Measurements from ENCODE around the gene TMEM80. TPM values are rescaled to one million over a fixed set of nuclear protein-coding genes. Genes with fewer than 3 reads are reported as not detected.
"Not testable (repeated sequence)": the region's sequence is repeated elsewhere in the genome, so short reads cannot be mapped to it uniquely, and the experiment has no call there.

TMEM80 gene
- total RNA-seq, 1 donor from 2014 or later: 38.7 TPM

DNA sequence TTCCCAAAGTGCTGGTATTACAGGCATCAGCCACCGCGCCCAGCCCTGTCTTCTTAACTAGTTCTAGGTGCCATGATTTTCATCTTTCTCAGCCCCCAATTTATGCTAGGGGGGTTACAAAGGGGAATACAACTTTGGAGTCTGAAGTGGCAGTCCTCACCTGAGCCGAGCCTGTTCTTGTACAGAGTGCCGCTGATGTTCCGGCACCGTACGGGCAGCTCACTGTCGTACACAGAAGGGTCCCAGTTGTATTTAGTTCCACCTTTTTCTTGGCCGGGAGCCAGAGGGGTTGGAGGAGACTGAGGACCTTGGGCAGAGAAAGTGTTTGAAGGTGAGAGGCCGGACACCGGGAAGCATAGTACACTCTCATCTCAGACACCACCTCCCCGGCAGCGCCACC lies 7.9 kb upstream of the TMEM80 start:
- H3K36me3 ChIP-seq: peaks cover 6% of the 10 kb centered on the region
- H3K27ac Mint-ChIP-seq: no peak overlapping the region
- peaks cover 32% of the 10 kb centered on the region for H3K79me2 ChIP-seq (ENCODE audit: low read depth)
- TF ChIP-seq, protein P1, sequence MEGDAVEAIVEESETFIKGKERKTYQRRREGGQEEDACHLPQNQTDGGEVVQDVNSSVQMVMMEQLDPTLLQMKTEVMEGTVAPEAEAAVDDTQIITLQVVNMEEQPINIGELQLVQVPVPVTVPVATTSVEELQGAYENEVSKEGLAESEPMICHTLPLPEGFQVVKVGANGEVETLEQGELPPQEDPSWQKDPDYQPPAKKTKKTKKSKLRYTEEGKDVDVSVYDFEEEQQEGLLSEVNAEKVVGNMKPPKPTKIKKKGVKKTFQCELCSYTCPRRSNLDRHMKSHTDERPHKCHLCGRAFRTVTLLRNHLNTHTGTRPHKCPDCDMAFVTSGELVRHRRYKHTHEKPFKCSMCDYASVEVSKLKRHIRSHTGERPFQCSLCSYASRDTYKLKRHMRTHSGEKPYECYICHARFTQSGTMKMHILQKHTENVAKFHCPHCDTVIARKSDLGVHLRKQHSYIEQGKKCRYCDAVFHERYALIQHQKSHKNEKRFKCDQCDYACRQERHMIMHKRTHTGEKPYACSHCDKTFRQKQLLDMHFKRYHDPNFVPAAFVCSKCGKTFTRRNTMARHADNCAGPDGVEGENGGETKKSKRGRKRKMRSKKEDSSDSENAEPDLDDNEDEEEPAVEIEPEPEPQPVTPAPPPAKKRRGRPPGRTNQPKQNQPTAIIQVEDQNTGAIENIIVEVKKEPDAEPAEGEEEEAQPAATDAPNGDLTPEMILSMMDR (IDR thresholded peaks at IDR 0.05): no peak
- TF ChIP-seq EZH2 (IDR thresholded peaks at IDR 0.05) (no peak), EZH2phosphoT487 (IDR thresholded peaks at IDR 0.05) (no peak)
- no peaks in the 10 kb centered on the region for H3F3A ChIP-seq (ENCODE audit: low read depth)
- no peak overlapping the region for H3K4me2 ChIP-seq
- peaks cover 11% of the 10 kb centered on the region for H3K4me1 Mint-ChIP-seq
- peaks cover 36% of the 10 kb centered on the region for H3K36me3 Mint-ChIP-seq
- no peak overlapping the region for H3K9ac ChIP-seq
- no peaks in the 10 kb centered on the region for H3K9me3 Mint-ChIP-seq
- H4K20me1 ChIP-seq (ENCODE audit: low read depth): peaks cover 18% of the 10 kb centered on the region
- no peak overlapping the region for H2AFZ ChIP-seq (replicated peaks)
- H3K4me1 ChIP-seq: no peaks in the 10 kb centered on the region
- no peak for DNase-seq (ENCODE audit: low spot score)
- no peak overlapping the region for H3K4me3 Mint-ChIP-seq
- H3K27me3 Mint-ChIP-seq (ENCODE audit: insufficient read depth, low read depth): peaks cover 6% of the 10 kb centered on the region
- H3K27me3 ChIP-seq: no peaks in the 10 kb centered on the region
- H3K4me3 ChIP-seq: no peak overlapping the region
- no peaks in the 10 kb centered on the region for H3K9me3 ChIP-seq (ENCODE audit: low read depth)
- H3K27ac ChIP-seq: no peak overlapping the region

DNA sequence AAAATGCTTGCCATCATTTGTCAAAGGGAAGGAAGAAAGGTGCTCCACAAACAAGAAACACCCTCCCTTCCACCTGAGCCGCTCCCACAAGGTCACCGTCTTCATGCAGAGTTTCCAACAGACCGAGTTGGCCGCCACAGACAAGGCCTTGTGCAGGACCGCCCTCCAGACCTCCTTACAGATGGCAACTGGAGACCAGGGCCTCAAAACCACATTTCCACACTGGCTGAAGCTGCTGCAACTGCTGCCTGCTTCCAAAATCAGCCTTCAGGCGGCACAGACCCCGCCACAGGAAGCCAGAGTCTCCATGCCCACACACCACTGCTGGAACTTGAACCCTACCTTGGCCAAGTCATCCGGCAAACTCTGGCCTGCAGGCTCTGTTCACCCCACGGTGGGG lies 6.9 kb upstream of the TMEM80 start:
- Mint-ChIP-seq H3K27me3 (ENCODE audit: insufficient read depth, low read depth) (peaks cover 6% of the 10 kb centered on the region), H3K9me3 (peaks cover 2% of the 10 kb centered on the region), H3K36me3 (peaks cover 28% of the 10 kb centered on the region), H3K27ac (no peak overlapping the region), H3K4me3 (no peak overlapping the region), H3K4me1 (peaks cover 19% of the 10 kb centered on the region)
- H3K9me3 ChIP-seq (ENCODE audit: low read depth): no peaks in the 10 kb centered on the region
- H3K4me1 ChIP-seq: peaks cover 9% of the 10 kb centered on the region
- peaks cover 41% of the 10 kb centered on the region for H3K79me2 ChIP-seq (ENCODE audit: low read depth)
- H4K20me1 ChIP-seq (ENCODE audit: low read depth): peaks cover 26% of the 10 kb centered on the region
- TF ChIP-seq, protein P1 (IDR thresholded peaks at IDR 0.05): no peak
- no peak for TF ChIP-seq EZH2 (IDR thresholded peaks at IDR 0.05)
- no peak for TF ChIP-seq EZH2phosphoT487 (IDR thresholded peaks at IDR 0.05)
- no peaks in the 10 kb centered on the region for H3K27me3 ChIP-seq
- no peak overlapping the region for H3K9ac ChIP-seq
- H3F3A ChIP-seq (ENCODE audit: low read depth): no peaks in the 10 kb centered on the region
- peaks cover 3% of the 10 kb centered on the region for H3K36me3 ChIP-seq
- no peak overlapping the region for H2AFZ ChIP-seq (replicated peaks)
- DNase-seq (ENCODE audit: low spot score): no peak
- H3K27ac ChIP-seq: no peak overlapping the region
- H3K4me3 ChIP-seq: no peak overlapping the region
- H3K4me2 ChIP-seq: no peak overlapping the region

DNA sequence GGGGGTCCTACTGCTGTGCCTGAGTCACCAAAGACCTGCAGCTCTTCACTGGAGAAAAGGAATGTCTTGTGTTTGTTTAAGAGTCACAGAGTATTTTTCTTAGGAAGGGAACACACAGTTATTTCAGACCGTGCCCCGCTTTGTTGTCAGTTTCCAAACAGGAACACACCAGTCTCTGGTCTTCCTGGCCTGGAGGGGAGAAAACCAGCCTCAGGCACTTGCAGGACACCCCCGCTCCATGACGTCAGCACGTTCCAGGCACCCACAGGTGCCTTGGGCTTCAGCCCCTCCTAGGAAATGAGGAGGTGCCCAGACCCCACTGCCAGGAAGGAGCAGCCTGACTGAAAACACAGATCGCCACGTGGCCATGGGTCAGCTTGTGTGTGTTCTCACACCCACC lies 6.0 kb upstream of the TMEM80 start:
- no peak overlapping the region for H3K4me2 ChIP-seq
- no peak for TF ChIP-seq EZH2phosphoT487 (IDR thresholded peaks at IDR 0.05)
- no peak for TF ChIP-seq EZH2 (IDR thresholded peaks at IDR 0.05)
- TF ChIP-seq, protein P1 (IDR thresholded peaks at IDR 0.05): no peak
- peaks cover 15% of the 10 kb centered on the region for H3K4me1 ChIP-seq
- H3K9me3 Mint-ChIP-seq: peaks cover 2% of the 10 kb centered on the region
- H3K27me3 Mint-ChIP-seq (ENCODE audit: insufficient read depth, low read depth): peaks cover 6% of the 10 kb centered on the region
- H4K20me1 ChIP-seq (ENCODE audit: low read depth): peaks cover 30% of the 10 kb centered on the region
- no peak overlapping the region for H3K4me3 ChIP-seq
- H3K27ac Mint-ChIP-seq: no peak overlapping the region
- H3K9ac ChIP-seq: no peak overlapping the region
- H3K9me3 ChIP-seq (ENCODE audit: low read depth): no peaks in the 10 kb centered on the region
- no peaks in the 10 kb centered on the region for H3F3A ChIP-seq (ENCODE audit: low read depth)
- no peaks in the 10 kb centered on the region for H3K27me3 ChIP-seq
- no peak overlapping the region for H3K4me3 Mint-ChIP-seq
- no peak overlapping the region for H3K27ac ChIP-seq
- DNase-seq (ENCODE audit: low spot score): no peak
- peaks cover 22% of the 10 kb centered on the region for H3K36me3 Mint-ChIP-seq
- H3K36me3 ChIP-seq: no peaks in the 10 kb centered on the region
- no peak overlapping the region for H2AFZ ChIP-seq (replicated peaks)
- peaks cover 19% of the 10 kb centered on the region for H3K4me1 Mint-ChIP-seq
- H3K79me2 ChIP-seq (ENCODE audit: low read depth): peaks cover 50% of the 10 kb centered on the region

DNA sequence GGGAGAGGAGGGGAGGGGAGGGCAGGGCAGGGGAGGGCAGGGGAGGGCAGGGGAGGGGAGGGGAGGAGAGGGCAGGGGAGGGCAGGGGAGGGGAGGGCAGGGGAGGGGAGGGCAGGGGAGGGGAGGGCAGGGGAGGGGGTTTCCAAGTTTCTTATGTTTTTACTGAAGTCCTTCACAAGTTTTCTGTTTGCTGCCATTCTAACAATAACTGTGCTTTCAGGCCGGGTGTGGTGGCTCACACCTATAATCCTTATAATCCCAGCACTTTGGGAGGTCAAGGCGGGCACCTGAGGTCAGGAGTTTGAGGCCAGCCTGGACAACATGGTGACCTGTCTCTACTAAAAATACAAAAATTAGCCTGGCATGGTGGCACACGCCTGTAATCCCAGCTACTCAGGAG lies 5.4 kb upstream of the TMEM80 start:
- not testable (repeated sequence) for H3K9me3 Mint-ChIP-seq; DNase-seq (ENCODE audit: low spot score); H3K27ac Mint-ChIP-seq; H3K27me3 Mint-ChIP-seq (ENCODE audit: insufficient read depth, low read depth); H3K4me3 Mint-ChIP-seq; H3K4me3 ChIP-seq; H3K4me2 ChIP-seq; H2AFZ ChIP-seq (replicated peaks); H3K9me3 ChIP-seq (ENCODE audit: low read depth); H3K27ac ChIP-seq; H3K9ac ChIP-seq; H3K27me3 ChIP-seq; H3F3A ChIP-seq (ENCODE audit: low read depth); H3K36me3 ChIP-seq
- Histone ChIP-seq H3K79me2 (ENCODE audit: low read depth) (peaks cover 51% of the 10 kb centered on the region), H3K4me1 (peaks cover 15% of the 10 kb centered on the region), H4K20me1 (ENCODE audit: low read depth) (peaks cover 30% of the 10 kb centered on the region)
- peaks cover 22% of the 10 kb centered on the region for H3K36me3 Mint-ChIP-seq
- peaks cover 19% of the 10 kb centered on the region for H3K4me1 Mint-ChIP-seq

All from neural progenitor cell (in vitro differentiated cells).